CD4-positive, alpha-beta T cell treated with Interleukin-4 for 4 hours (primary cell): ENCODE measurements around the gene GLDC.

Experiments used
- DNase-seq: peaks from one replicate; pipeline ENCODE4 v3.0.0-alpha.2; 2020

GLDC gene

DNA sequence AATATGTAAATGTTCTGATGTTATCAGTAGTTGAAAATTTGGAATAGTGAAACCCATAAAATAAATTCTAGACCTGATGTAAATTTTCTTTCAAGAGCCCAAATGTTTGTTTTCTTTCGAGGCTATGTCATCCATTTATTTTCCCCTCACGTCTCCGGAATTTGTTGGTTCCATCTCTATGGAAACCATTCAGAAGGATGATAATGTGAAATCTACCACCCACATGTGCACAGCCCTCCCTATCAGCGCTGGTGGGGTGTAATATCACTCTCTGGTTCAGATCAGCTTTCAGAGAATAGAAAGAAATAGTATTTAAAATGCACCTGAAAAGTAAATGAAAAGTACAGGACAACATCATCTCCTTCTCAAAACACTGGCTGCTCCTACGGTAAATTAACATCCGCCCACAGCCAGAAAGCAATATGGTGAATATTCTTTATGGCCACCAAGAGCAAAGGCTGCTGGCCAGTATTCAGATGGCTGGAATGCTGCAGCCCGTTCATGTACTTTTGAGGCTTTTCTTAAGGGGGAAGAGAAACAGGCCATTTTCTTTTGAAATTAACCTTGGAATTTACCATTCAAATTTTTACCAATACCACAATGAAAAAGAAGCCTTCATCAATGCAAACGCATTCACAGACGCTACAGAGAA, 28.5 kb downstream of the GLDC start:
- no peak for DNase-seq

DNA sequence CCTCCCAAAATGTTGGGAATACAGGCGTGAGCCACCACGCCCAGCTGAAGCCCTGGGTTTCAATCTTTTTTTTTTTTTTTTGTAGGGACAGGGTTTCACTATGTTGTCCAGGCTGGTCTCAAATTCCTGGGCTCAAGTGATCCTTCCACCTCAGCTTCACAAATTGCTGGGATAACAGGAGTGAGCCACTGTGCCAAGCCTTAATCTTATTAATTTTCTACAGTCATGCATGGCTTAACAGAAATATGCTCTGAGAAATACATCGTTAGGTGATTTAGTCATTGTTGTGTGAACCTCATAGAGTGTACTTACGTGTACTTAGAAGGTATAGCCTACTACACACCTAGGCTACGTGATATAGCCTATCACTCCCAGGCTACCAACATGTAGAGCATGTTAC, 31.0 kb downstream of the GLDC start:
- DNase-seq = no peak

DNA sequence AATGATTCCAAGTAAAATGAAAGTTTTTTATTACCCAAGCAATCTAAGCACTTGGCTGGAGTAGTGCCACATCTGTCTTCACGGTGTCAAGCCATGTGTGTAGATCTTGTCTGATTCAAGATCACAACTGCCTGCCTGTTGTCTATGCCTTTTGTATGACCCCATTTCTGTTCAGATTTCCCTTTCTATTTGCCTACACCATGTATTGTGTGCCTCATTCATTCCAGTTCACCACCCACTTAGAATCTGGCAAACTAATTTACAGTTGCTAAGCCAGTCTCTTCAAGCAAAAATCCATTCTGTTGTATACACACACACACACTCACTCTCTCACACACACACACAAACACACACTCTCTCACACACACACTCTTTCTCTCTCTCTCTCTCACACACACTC, 33.7 kb downstream of the GLDC start:
- no peak for DNase-seq

DNA sequence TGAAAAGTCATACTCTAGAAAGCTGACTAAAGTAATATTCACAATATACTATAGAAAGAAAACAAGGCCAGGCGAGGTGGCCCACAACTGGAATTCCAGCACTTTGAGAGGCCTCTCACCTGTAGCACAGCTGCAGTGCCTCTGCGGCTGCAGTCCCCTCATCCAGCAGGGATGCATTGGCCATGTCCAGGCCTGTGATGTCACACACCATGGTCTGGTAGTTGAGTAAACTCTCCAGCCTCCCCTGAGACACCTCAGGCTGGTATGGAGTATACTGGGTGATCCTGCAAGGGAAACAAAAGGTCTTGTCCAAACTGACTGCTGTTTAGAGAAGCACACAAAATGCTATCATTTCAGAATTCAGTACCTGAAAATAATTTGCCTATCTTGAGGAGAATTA, 35.5 kb downstream of the GLDC start:
- no peak for DNase-seq

DNA sequence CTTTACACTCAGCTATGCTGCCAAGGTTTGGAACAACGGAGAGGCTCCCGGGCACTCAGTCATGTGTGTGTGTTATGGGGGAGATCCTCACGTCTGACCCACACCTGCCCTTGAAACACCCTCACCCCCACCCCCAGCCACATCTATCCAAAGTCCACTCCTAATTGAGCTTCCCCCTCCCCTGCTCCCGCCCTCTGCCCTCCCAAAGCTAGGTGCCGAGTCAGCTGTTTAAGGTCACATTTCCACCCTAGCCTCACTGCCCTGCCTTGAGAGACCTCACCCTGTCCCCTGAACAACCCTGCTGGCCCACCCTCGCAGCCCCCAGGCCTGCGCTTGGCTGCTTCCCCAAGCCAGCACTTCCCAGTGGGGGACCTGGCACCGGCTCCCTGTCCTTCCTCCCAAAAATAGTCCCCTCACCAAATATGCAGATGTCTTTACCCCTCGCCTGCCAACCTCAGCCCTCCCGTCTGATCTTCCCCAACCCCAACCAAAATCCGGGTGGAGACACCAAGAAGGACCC, 36.0 kb downstream of the GLDC start:
- DNase-seq = no peak

DNA sequence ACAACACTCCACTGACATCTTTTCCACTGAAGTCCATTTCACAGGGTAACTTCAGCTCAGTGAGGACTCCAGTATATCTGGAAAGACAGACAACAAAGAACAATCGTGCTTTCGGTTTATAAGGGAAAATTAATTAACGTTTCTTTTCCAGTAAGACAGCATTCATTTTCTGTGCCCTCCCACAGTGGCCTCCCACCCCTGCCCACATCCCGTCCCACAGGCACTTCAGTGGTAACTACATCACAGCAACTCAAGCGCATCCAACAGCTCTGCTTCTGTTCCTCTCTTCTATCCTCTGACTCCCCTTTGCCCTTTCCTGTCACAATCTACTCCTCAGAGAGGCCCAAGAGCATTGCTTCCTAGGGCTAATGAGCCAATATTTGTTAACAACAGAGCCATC, 40.3 kb downstream of the GLDC start:
- DNase-seq = no peak

DNA sequence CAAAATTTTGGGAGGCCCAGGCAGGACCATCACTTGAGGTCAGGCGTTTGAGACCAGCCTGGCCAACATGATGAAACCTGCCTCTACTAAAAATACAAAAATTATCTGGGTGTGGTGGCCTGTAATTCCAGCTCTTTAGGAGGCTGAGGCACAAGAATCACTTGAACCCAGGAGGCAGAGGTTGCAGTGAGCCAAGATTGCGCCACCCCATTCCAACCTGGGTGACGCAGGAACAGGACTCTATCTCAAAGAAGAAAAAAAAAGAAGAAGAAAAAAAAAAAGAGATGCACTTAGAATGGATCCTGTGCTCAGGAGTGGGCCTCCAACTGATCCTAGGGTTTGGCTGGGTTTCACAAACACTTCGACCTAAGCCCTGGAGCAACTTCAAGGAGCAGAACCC, 45.1 kb downstream of the GLDC start:
- DNase-seq = no peak

DNA sequence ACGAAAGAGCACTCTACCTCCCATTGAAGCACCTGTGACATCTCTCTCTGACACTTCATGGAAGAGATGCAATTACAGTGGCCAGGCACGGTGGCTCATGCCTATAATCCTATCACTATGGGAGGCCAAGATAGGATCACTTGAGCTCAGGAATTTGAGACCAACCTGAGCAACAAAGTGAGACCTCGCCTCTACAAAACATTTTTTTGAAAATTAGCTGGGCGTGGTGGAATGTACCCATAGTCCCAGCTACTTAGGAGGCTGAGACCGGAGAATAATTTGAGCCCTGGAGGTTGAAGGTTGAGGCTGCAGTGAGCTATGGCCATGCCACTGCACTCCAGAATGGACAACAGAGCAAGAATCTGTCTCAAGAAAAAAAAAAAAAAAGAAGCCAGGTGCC, 45.5 kb downstream of the GLDC start:
- DNase-seq = no peak

DNA sequence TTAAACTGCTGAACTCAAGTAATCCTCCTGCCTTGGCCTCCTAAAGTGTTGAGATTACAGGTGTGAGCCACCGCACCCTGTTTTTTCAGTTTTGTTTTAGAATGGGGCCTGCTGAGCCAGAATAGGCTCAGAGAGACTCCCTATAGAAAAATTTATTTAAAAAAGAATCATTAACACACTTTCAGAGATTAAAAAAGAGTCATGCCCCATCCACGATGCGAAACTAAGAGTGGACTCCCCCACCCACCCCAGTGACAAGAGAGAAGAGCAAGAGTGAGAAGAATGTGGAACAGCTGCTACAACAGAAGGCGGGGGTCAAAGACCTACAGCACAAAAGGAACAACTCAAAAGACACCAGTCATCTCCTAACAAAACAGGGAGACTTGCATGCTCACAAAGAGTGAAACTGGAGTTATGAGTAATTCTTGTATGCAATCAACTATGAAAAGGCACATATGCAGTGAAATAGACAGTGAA, 47.2 kb downstream of the GLDC start:
- no peak for DNase-seq

DNA sequence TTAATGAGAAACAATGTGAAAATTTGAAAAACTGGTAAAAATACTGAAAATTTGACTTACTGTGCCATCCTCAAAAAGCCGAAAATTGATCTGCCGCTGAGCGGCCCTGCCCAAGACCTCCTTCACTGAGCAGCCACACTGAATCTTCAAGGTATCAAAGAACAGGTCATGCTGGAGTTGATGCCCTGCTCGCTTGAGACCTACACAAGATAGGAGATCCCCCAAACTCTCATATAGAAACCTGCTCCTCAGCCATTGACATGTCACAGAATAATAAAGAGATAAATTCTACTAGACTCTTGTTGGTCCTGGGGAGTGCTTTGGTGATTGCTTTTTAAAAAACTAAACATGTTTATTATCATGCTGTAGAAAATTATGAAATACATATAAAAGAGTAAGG, 52.7 kb downstream of the GLDC start:
- no peak for DNase-seq

DNA sequence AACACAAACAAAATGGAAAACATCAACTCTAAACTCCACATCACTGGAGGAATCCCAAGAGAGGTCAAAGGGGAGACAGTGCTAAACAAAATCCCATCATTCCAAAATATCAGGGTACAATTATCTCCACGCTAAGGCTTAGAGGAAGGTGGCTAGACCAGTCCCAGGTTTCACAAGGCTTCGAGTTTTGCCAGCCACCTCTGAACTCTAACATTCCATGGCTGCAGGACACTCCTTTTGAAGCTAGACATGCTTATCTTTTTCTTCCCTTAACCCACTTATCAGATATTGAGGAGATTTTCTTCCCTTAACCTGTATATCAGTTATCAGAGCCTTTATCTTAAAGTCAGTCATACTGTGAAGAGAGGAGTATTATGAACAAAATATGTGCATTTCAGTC, 53.3 kb downstream of the GLDC start:
- DNase-seq = no peak

DNA sequence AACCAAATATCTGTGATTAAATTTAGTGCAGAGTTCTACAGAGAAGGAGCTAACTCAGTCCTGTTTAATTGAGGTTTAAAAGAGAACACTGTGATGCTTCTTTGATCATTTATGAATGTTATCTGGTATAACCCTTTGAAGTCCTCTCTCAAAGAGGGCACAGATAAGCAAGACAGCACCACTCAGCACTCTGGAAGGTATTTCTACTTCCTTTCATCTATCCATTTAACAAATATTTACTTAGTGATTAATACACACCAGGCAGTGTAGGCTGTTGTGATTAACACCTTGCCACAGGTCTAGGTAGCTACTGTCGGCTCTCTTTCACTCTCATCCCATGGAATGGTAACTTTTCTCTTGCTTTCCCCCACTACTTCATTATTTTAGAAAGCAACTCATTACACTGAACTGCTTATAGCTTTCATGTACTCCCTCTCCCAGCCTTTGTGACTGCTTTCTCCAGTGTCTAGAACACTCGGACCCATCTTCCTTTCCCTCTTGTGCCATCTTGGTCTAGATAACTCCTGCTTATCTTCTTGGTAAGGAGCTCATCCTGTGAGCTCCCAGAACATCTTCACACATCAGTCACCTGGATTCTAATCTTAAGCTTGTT, 54.7 kb downstream of the GLDC start:
- no peak for DNase-seq

DNA sequence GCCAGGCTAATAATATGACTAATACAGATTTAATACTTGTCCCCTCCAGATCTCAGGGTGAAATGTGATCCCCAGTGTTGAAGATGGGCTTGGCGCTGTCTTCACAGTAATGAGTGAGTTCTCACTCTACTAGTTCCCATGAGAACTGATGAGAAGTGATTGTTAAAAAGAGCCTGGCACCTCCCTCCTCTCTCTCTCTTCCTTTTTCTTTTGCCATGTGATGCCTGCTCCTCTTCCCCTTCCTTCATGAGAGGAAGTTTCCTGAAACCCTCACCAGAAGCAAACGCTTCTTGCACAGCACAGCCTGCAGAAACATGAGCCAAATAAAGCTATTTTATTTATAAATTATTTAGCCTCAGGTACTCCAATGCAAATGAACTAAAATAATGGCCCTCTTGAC, 55.2 kb downstream of the GLDC start:
- no peak for DNase-seq

DNA sequence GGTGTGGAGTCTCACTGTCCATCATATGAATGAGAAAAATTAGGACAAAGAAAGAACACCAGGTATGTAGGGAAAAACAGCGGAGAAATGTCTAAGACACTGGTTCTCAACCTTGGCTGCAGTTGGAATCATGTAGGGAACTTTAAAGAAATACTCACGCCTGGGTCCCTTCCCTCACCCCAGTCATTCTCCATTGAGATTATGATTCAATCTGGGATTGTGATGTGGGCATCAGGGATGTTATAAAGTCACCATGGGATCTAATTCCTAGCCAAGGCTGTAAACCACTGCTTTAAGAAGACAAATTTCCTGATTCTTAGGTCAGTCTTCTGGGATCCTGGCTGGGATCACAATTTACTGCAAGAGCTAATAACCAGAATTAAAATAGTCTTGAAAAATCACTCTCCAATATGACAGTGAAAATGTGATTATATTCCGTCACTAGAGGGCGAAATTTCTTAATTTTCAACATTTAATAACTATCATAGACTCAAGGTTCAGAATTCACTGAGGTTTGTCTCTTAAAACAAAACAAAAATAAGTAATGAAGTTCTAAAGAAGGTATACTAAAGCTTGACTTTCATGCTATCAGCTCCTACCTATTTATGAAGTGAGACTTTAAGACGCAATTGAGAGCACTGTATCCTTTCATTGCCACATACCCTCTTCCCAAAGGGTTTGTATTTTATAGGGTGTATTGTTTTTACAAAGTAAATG, 60.5 kb downstream of the GLDC start:
- DNase-seq = peak; percentile 33

DNA sequence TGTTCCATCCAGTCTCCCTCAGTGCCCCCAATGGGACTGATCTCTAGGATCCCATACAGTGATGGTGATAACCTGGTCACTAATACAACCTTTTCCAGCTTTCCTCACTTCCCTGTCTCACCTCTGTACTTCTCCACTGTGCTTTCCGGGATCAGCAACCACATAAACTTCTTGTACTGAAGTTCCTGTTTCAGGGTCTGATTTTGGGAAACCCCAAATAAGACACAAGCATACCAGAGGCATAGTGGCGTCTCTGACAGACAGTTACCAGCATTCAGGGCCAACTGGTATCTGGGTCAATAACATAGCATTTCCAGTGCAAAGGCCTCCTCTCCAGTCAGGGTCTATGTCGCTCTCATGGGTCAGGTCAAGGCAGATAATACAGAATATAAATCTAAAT, 64.3 kb downstream of the GLDC start:
- DNase-seq = no peak

DNA sequence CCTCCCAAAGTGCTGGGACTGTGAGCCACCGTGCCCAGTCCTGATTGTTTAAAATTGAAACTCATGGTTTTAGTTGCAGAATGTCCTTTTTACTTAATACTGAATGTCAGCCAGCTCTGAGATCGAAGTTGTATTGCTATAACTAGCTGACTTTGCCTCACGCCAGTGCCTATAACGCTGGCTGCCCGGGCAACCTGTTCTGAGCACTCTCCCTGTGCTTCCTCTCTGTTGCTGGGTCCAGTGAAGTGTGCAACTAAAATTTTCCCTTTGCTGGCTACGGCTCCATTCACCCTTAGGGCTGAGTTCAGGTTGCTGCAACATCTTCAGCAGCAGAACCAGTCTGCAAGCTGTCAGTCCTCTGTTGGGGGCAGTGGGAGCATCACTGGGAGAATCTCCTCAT, 65.9 kb downstream of the GLDC start:
- DNase-seq = no peak

DNA sequence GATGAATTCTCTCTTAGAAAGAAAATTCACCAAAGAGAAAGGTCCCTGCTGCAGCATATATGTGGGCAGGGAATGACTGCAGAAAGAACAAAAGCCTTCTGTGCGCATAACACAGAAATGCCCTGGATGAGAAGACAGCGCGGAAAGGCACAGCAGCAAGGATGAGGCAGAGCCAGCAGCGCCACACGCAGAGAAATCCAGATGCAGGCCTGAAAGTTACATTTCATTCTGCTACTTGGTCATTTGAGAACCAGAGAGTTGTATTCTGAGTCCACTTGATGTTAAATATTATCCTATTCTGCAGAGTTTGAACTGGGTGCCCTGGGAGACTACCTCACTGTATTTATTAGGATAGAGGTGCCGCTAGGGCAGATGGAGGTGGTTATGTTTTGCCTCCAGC, 68.5 kb downstream of the GLDC start:
- DNase-seq = no peak

DNA sequence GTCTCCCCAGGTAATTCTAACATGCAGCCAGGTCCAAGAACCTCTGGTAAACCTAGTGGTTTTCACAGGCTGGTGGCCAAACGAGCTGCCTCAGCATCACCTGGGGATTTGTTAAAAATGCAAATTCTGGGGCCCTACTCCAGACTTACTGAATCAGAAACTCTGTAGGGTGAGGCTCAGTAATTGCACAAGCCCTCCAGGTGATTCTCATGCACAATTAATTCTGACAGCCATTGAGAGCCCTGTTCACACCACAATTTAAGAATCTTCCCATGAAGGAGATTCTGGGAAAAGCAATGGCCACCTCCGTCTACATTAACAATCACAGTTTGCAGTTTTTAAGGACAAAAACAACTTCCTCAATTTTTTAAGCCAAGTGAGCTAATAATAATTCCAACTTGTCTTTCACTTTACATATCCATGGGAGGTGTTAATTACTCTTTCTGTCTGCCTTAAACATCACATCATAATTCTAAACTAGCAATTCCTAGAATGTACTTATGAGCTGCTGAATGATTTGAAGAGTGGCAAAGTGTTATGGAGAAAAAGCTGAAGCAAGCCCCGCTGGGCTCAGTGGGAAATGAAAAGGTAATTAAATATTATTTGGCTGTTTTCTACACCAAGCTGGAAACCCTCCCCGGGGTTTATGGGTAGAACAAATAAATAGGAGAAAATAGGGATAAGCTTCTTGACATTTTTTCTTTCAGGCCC, 70.0 kb downstream of the GLDC start:
- DNase-seq = no peak

DNA sequence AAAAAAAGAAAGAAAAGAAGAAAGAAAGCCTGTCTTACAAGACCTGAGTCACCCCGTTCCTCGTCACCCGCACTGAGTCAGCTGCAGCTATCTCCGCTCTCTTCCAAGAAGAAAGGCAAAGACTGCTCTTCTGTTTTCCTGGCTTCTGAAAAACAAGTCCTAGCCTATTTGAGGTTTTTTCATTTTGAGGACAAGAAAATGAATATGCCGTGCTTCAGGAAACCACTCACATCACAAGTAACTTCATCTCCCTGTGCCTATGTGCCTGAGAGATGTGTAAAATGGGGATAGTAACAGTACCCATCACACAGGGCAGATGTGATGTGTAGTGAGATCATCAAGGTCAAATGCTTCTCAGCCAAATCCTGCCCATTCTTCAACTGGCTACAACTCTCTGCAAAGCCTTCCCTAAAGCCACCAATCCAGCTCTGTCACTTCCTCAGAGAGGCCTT, 78.4 kb downstream of the GLDC start:
- peak; percentile 10 for DNase-seq

DNA sequence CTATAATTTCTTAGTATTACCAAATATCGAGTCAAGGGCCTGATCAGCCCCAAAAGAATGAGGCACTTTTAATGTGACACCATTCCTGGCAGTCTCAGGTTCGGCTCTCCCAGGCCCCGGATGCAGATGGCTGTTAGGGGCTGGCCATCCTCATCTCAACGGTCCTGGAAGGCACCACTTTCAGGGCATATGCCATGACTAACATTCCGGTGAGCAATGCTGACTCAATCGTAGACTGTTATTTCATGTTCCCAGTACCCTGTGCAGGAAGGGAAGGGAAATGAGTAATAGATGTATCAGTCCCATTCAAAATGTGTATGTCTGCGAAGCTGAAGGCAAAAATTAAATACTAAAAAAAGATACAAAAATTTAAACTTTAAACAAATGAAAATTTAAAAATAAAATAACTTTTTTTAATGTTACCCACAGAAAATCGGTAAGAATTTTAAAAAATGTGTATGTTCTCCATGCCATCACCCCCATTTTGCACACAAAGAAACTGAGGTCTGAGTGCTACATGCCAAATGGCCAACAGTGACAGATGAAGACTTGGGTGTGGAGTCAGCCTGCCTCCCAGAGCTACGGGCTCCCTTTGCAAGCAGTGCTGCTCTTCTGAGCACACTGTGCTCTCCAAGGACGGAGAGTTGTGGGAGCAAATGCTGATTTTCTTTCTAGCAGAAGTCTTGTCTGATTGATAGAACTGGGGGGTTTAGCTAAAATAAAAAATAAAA, 79.0 kb downstream of the GLDC start:
- DNase-seq = peak; percentile 24

DNA sequence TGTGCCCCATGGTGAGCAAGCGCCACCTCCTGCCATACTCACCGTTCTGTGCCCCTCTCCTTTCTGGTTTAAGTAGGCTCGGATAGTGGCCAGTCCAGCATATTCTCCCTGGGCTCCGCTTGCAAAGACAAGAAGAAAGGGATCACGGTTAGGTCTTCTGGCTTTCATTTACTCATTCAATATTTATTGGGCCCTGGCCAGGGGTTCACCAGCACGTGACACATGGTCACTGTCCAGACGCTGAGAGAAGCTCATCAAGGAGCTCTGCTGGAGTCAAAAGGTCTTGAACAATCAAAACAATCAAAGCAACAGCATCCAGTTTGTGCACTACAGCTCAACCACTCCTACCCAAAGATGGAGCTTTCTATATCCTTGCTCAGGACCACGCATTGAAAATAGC, 80.2 kb downstream of the GLDC start:
- DNase-seq = no peak

DNA sequence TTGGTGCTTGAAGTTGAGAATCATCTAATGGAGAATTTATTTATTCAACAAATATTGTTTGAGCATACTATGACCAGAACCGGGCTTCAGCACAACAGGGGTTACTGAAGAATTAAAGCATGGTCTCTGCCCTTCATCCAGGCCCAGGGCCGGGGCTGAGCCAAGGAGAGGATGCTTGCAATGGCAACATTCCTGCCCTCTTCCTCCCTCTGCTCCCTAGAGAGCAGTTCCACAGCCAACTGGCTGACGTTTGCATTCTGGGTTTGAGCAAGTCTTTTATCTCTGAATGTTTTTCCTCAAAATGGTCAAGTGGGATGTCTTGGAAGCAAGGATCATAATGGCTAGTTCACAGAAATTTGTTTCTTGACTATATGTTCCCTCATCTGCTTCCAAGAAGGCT, 80.7 kb downstream of the GLDC start:
- DNase-seq = no peak

DNA sequence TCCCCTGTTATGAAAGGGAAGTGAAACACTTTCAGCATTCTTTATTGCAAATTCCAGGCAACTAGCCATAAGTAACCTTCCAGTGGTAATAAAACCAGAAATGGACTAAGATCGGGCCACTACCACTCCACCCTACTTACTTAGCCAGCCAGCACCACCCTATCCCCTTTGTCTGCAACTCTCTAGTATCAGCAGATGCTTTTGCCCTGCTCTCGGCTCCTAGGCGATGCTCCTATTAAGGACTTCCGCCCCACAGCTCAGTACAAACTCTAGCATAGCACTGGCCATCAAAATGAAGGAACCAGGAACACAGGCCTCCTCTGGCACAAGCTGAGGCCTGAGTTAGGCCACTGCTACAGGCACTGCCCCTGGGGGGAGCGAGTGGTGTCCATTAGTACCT, 81.2 kb downstream of the GLDC start:
- no peak for DNase-seq
